Lung (tissue), 12 donors: ENCODE results near the gene RAB27B. TPM values are rescaled to one million over a fixed set of nuclear protein-coding genes. Genes with fewer than 3 reads are reported as not detected.

Experiments used
- ATAC-seq: fragments of 200-7000 bp; cut with Tn5 transposase; one replicate; pipeline ENCODE4 v1.9.1; 2020; ENCODE audit warnings: moderate number of reproducible peaks; ENCODE audit not compliant: insufficient read depth, low FRiP score
- DNase-seq, 3 donors: peaks; one replicate each; pipeline ENCODE4 v3.0.0-alpha.2; 2013 to 2017
- H3K27ac ChIP-seq, 2 donors: one replicate each; pipeline ENCODE4 v1.5.1; 2013; ENCODE audit warnings: mild to moderate bottlenecking in 2 of 2, moderate library complexity in 2 of 2, control low read depth in 1 of 2, inconsistent platforms in 1 of 2, low read depth in 1 of 2, low read length in 1 of 2
- H3K27me3 ChIP-seq, 3 donors: one replicate each; pipeline ENCODE4 v1.5.1; 2013; ENCODE audit warnings: low read length in 2 of 3; ENCODE audit not compliant: control insufficient read depth in 3 of 3, insufficient read depth in 3 of 3
- H3K36me3 ChIP-seq, 4 donors: one replicate each; pipeline ENCODE4 v1.5.1; 2013; ENCODE audit warnings: low read length in 4 of 4, mild to moderate bottlenecking in 1 of 4, moderate library complexity in 1 of 4; ENCODE audit not compliant: control insufficient read depth in 4 of 4, insufficient read depth in 4 of 4
- H3K4me1 ChIP-seq, 5 donors: one replicate each; pipeline ENCODE4 v1.5.1; 2013; ENCODE audit warnings: low read length in 5 of 5, mild to moderate bottlenecking in 2 of 5, moderate library complexity in 1 of 5; ENCODE audit not compliant: control insufficient read depth in 5 of 5, insufficient read depth in 5 of 5
- H3K4me3 ChIP-seq: one replicate; pipeline ENCODE4 v1.5.1; 2013; ENCODE audit warnings: mild to moderate bottlenecking, control low read depth, moderate library complexity
- H3K9ac ChIP-seq, 2 donors: one replicate each; pipeline ENCODE4 v1.5.1; 2013; ENCODE audit warnings: low read length in 2 of 2, control low read depth in 1 of 2; ENCODE audit not compliant: insufficient read depth in 1 of 2
- H3K9me3 ChIP-seq, 4 donors: one replicate each; pipeline ENCODE4 v1.5.1; 2013; ENCODE audit warnings: low read length in 3 of 4, mild to moderate bottlenecking in 1 of 4, moderate library complexity in 1 of 4; ENCODE audit not compliant: control insufficient read depth in 4 of 4, insufficient read depth in 3 of 4
- WGBS, 2 donors: extraction: QIAGEN DNeasy Blood & Tissue Kit; methylation state at CpG; one replicate each; pipeline ENCODE4 v1.1.7; 2013; 5-methylcytosine and 5-hydroxymethylcytosine counted together
- polyA plus RNA-seq, 2 donors: library from polyadenylated mRNA; stranded (reverse); fragments of 200-250 nt; gene quantifications; one replicate each; pipeline ENCODE4 v1.2.1, GENCODE V29; 2013
- total RNA-seq, 2 donors: library from RNA; depleted of rRNA in 1 of 2; stranded (reverse); fragments of >200 nt in 1 of 2; gene quantifications; one replicate each; pipeline ENCODE4 v1.2.1, GENCODE V29; 2014 to 2021
- TF ChIP-seq, protein P1 (sequence below): IDR thresholded peaks from 2 replicates; pipeline ENCODE4 v1.5.1; 2012; ENCODE audit warnings: mild to moderate bottlenecking; ENCODE audit errors: control extremely low read depth, extremely low read depth
- donor health status: control.
- donor health status: control.
- donor health status: Bipolar disorder and iron deficiency.
- donor health status: healthy.
- donor health status: DM: yes; HTN: yes; CAD: no.

The RAB27B gene
- total and polyA plus RNA-seq, 4 donors: 5.0 to 21.5 (median 7.5) TPM

DNA sequence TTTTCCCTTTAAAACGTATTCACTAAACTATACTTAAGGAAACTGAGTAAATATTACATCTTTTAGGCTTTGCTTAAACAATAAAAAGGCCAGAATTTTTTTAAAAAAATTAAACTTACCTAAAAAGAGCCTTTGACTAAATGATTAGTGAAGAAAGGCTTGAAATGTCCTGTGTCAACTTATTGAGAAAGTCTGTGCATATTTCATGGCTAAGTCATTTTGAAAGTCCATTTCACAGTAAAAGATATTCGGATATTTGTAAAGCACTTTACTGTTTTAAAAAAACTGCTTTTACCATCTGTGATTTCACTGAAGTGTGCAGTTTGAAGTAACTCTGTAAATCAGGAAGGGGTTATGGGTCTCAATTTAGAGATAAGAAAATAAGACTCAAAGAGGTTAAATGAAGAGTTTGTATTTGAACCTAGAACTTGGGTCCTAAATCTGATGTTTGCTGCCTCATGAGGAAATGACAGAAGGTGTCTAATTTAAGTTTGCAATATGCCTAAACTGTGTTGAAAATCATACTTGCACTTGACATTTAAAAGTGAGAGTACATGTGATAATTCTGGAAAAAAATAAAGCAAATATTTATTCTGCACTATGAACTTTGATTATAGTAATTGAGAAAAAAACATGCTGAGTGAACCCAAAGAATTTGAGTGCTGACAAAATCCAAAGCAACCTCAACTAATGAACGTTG is 50.5 kb downstream of the RAB27B start:
- Histone ChIP-seq H3K4me1 (peaks cover 0 to 3% (median 0%) of the 10 kb centered on the region in 5 donors), H3K27ac (no peak overlapping the region), H3K9me3 (no peaks in the 10 kb centered on the region), H3K27me3 (no peaks in the 10 kb centered on the region), H3K36me3 (no peaks in the 10 kb centered on the region), H3K4me3 (no peak overlapping the region), H3K9ac (no peak overlapping the region)
- peak; percentile 25 for ATAC-seq
- 61 to 63% methylated on average over 3 of the region's 3 CpGs for WGBS, 2 donors
- DNase-seq: peak in 1 of 3 donors; percentile 28
- TF ChIP-seq, protein P1, sequence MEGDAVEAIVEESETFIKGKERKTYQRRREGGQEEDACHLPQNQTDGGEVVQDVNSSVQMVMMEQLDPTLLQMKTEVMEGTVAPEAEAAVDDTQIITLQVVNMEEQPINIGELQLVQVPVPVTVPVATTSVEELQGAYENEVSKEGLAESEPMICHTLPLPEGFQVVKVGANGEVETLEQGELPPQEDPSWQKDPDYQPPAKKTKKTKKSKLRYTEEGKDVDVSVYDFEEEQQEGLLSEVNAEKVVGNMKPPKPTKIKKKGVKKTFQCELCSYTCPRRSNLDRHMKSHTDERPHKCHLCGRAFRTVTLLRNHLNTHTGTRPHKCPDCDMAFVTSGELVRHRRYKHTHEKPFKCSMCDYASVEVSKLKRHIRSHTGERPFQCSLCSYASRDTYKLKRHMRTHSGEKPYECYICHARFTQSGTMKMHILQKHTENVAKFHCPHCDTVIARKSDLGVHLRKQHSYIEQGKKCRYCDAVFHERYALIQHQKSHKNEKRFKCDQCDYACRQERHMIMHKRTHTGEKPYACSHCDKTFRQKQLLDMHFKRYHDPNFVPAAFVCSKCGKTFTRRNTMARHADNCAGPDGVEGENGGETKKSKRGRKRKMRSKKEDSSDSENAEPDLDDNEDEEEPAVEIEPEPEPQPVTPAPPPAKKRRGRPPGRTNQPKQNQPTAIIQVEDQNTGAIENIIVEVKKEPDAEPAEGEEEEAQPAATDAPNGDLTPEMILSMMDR: no peak

DNA sequence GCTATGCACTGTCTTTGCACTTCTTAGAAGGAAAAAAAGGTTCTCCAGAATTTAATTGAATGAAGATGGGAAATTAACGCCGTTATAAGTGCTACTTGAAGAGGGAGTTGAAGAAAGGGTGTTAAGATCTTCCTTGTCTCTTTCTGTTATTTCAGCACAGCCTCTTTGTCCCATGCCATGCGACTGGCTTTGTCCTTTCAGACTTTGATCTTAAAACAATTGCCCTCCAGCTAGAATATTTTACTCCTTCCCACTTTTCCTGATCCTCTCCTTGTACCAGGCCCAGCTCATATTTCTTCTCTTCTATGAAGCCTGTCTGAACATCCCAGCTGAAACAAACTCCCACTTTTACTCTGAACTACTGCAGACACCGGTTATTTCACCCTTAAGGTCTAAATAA is 51.4 kb downstream of the RAB27B start:
- Histone ChIP-seq H3K4me1 (peaks cover 0 to 3% (median 0%) of the 10 kb centered on the region in 5 donors), H3K27ac (no peak overlapping the region), H3K36me3 (no peaks in the 10 kb centered on the region), H3K27me3 (no peaks in the 10 kb centered on the region), H3K9ac (no peak overlapping the region), H3K4me3 (no peak overlapping the region), H3K9me3 (no peaks in the 10 kb centered on the region)
- 77 to 90% methylated on average over 4 of the region's 4 CpGs for WGBS, 2 donors
- DNase-seq (no peak), ATAC-seq (no peak)
- TF ChIP-seq, protein P1: no peak

DNA sequence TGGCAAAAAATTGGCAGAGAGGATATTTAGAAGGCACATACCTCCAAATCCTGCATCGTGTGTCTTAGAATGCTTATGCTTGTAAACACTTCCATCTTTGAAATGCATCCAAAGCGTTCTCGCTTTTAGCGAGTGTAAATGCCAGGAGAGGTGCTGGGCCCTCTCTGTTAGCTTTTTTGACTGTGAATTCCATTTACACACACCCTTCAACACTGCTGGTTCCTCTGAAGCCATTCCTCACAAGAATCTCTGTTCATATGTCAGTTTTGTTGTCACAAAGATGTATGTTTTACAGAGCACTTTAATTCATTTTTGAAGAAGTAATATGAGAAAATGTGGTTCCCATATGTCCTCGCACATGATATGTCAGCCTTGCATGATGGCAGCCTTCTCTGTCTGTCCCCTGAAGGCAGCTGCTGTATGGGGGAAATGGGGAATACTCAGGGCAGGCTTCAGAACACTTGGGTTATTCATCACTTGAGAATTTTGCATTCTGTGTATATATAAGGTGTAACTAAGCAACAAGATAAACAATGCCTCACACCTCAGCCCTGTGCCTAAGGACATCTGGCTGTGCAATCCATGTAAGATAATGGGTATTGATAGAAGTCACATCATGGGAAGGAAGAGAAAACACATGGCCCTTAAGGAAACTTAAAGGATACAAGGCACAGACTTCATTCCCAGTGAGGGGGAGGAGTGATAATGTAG is 52.3 kb downstream of the RAB27B start:
- H3K27ac ChIP-seq: no peak overlapping the region
- H3K9ac ChIP-seq: no peak overlapping the region
- no peak overlapping the region for H3K4me3 ChIP-seq
- H3K9me3 ChIP-seq: no peaks in the 10 kb centered on the region
- no peaks in the 10 kb centered on the region for H3K27me3 ChIP-seq
- DNase-seq (no peak), ATAC-seq (no peak)
- TF ChIP-seq, protein P1: no peak
- peaks cover 0 to 3% (median 0%) of the 10 kb centered on the region in 5 donors for H3K4me1 ChIP-seq
- H3K36me3 ChIP-seq: no peaks in the 10 kb centered on the region
- WGBS, 2 donors: 52 to 74% methylated on average over 5 of the region's 5 CpGs
